ENCODE measurements around the gene ALDH1L1. TPM values are rescaled to one million over a fixed set of nuclear protein-coding genes. Genes with fewer than 3 reads are reported as not detected.

The ALDH1L1 gene
- total RNA-seq, 2 donors from 2014 or later = 7.7 to 26.7 TPM

DNA sequence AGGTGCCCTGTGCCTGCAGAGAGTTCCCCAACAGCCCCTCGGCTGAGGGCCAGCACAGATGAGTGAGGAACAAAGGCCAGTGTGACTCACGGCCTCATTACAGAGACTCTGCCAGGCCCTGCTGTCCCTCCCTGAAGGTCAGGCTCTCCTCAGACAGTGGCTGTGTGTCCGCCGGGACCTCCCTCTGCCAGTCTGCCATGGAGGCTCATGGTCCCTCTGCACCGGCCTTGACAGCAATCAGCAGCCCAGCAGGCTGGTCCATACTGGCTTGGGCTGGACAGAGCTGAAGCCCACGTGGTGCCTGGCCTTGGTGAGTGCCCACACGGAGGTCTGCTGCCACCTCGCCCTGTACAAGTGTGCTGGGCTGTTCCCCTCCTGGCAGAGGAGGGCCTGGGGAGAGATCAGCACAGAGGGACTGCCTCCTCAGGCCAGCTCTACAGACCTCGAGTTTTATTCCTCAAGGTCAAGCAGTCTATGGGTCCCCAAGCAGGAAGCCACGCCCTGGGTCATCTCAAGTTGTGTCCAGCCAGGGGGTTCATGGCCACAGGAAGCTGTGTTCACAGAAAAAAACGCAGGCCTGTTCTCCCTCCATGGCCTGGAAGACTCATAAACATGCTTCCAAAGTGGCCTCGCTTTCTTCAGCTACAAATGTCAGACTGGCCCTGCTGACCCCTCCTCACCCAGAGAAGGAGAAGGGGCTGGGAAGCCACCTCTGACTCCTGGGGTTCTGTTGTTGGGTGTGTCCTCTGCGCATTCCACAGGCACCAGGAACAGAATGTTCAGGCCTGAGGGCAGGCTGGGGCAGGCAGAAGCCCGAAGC lies 123.5 kb downstream of the ALDH1L1 start:
- intact Hi-C loops (cut with DNase I, micrococcal nuclease) = no loop called here
- peak; percentile 82 for ATAC-seq
- no peak for DNase-seq

DNA sequence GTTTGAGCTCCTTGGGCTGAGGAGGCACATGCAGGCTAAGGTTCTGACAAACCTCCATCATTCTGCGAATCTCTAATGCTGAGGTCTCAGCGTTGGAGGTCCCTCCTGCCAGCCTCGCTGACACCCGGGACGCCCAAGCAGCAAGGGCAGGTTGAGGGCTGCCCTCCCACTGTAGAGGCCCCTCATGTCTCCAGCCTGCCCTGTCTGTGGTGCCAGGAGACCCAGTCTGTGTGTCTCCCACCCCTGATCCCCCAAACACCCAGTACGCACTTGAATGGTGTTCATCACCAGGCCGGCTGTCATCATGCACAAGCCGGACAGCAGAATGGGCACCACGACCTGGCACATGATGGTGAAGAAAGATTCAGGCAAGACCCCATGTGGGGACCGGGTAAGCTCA lies 124.3 kb downstream of the ALDH1L1 start:
- DNase-seq (no peak), ATAC-seq (no peak)
- intact Hi-C loops (cut with DNase I, micrococcal nuclease) = no loop called here

DNA sequence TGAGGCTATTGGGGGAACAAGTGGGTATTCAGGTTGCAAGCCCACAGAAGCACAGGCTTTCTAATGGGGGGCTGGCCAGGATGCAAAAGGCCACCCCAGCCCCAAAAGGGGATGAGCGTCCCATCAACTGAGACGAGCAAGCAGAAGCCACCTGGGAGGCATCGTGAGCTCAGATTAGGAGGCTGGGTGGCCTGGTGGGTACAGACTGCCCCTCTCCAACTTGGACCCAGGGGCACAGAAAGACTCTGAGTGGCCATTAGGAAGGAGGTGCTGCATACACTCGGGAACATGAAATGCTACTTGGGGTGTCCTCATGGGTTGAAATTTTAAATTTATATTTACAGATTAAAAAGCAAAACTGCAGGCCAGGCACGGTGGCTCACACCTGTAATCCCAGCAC lies 125.5 kb downstream of the ALDH1L1 start:
- no peak for ATAC-seq
- intact Hi-C loops (cut with DNase I, micrococcal nuclease) = no loop called here
- no peak for DNase-seq

DNA sequence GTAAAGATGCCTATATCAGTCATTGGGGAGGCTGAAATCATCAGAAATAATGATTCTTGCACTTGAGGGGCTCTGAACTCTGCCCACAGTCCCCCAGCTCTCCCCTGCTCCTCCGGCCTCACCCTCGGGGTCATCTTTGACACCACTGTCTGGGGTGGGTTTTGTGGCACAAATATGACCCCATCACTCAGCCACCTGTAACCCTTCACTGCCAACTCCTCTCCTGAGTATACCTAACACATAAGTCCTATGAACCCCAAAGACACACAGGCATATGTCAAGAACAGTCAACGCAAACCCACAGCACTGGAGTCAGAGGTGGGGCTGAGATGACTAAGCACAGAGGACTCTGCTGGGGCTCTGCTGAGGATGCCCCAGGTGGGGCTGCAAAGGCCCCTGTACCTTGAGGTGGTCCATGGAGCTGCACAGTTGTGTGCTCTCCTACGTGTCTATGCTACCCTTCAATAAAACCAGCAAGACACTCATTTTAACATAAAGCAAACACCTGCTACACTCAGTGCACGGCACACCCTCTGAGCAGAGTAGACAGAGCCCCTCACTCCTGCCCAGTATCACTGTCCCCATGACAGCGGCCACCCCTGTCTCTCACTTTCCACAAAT lies 126.3 kb downstream of the ALDH1L1 start:
- DNase-seq = no peak
- intact Hi-C loops (cut with DNase I, micrococcal nuclease) = no loop called here
- ATAC-seq = no peak

Other genes with a start within 250 kb of the ALDH1L1 start
- gene ROPN1B, start 211.4 kb downstream of the ALDH1L1 start, total RNA-seq = under 1 TPM in 1 of 2 donors, not detected in 1; 0.50 TPM
- 10 to 100 TPM; 31.3 to 31.4 TPM for gene SLC41A3, start 96.5 kb downstream of the ALDH1L1 start, total RNA-seq
- gene KLF15, start 176.8 kb upstream of the ALDH1L1 start, total RNA-seq = 1 to 10 TPM; 1.6 TPM
- not detected for gene CFAP100, start 214.3 kb upstream of the ALDH1L1 start, total RNA-seq

Data from left colon (tissue), 2 donors.